HL-60 (cell line): ENCODE data around the gene SLC1A1.

Experiments used
- DNase-seq, 2 experiments: peaks; one replicate each; pipeline ENCODE4 v3.0.0-alpha.2; 2010 to 2020; ENCODE audit warnings: low read depth in 1 of 2, low spot score in 1 of 2
- H3K27ac ChIP-seq: fragments of 250-450 bp; sonication (Bioruptor Pico); replicated peaks from 2 replicates; pipeline ENCODE4 v1.5.1; 2020; ENCODE audit warnings: mild to moderate bottlenecking, moderate library complexity
- H3K27me3 ChIP-seq: fragments of 250-450 bp; sonication (Bioruptor Pico); 2 replicates; pipeline ENCODE4 v1.5.1; 2021; ENCODE audit warnings: mild to moderate bottlenecking, moderate library complexity; ENCODE audit not compliant: insufficient read depth, poor library complexity, severe bottlenecking
- H3K4me3 ChIP-seq: replicated peaks from 2 replicates; pipeline ENCODE4 v1.5.1; 2011; ENCODE audit warnings: mild to moderate bottlenecking, control low read depth, low read length; ENCODE audit not compliant: insufficient read depth
- CTCF ChIP-seq: IDR thresholded peaks from one replicate; pipeline ENCODE4 v1.5.1; 2011; ENCODE audit warnings: low read length, control low read depth, inconsistent platforms; ENCODE audit not compliant: insufficient read depth
- GABPA ChIP-seq: IDR thresholded peaks from 2 replicates; pipeline ENCODE4 v1.6.1; 2012; ENCODE audit warnings: low read depth
- POLR2AphosphoS5 ChIP-seq: IDR thresholded peaks from 2 replicates; pipeline ENCODE4 v1.6.1; 2012; ENCODE audit warnings: low read depth
- REST ChIP-seq: IDR thresholded peaks from 2 replicates; pipeline ENCODE4 v1.6.1; 2012; ENCODE audit warnings: low read depth; ENCODE audit not compliant: insufficient replicate concordance
- SPI1 ChIP-seq: IDR thresholded peaks from 2 replicates; pipeline ENCODE4 v1.6.1; 2012; ENCODE audit warnings: low read depth, mild to moderate bottlenecking, borderline replicate concordance

The SLC1A1 gene

GRCh38 chr9:4584636-4585035, 94.4 kb downstream of the SLC1A1 start:
- Histone ChIP-seq H3K27me3 (no peaks in the 10 kb centered on the region), H3K27ac (no peak overlapping the region), H3K4me3 (no peak overlapping the region)
- DNase-seq, result no peak
- no peak for TF ChIP-seq CTCF
- TF ChIP-seq SPI1, result no peak

GRCh38 chr9:4585135-4585534, 94.9 kb downstream of the SLC1A1 start:
- DNase-seq, result no peak
- Histone ChIP-seq H3K27me3 (no peaks in the 10 kb centered on the region), H3K4me3 (no peak overlapping the region), H3K27ac (no peak overlapping the region)
- TF ChIP-seq REST (peak; percentile 86), GABPA (no peak)

GRCh38 chr9:4588721-4589120, 98.5 kb downstream of the SLC1A1 start:
- Histone ChIP-seq H3K27ac (no peak overlapping the region), H3K4me3 (no peak overlapping the region), H3K27me3 (no peaks in the 10 kb centered on the region)
- no peak for TF ChIP-seq POLR2AphosphoS5
- no peak for DNase-seq

GRCh38 chr9:4590430-4591122, 100.3 kb downstream of the SLC1A1 start:
- H3K4me3 ChIP-seq, result no peak overlapping the region
- no peak overlapping the region for H3K27ac ChIP-seq
- DNase-seq, result no peak
- H3K27me3 ChIP-seq, result no peaks in the 10 kb centered on the region
- TF ChIP-seq SPI1 (no peak), CTCF (no peak), GABPA (no peak), POLR2AphosphoS5 (no peak)

- Histone ChIP-seq H3K27me3 (no peaks in the 10 kb centered on the region), H3K4me3 (no peak overlapping the region), H3K27ac (no peak overlapping the region)
- DNase-seq, result no peak
- TF ChIP-seq POLR2AphosphoS5 (no peak), GABPA (no peak), CTCF (no peak), REST (no peak), SPI1 (no peak)
Observed at GRCh38 chr9:4591123-4591500, 100.8 kb downstream of the SLC1A1 start.
